Peyer's patch (tissue), 4 donors: Measurements from ENCODE around the gene IL24.

Experiments
- CTCF ChIP-seq, 6 experiments: fragments of 450-650 bp in 4 of 6; fragments of 200-600 bp in 2 of 6; sonication (generic) in 1 of 6; IDR thresholded peaks; one replicate each; pipeline ENCODE4 v1.5.1; 2017 to 2019; ENCODE audit warnings: antibody characterized with exemption in 6 of 6, mild to moderate bottlenecking in 3 of 6, moderate library complexity in 1 of 6
- POLR2A ChIP-seq, 2 donors: fragments of 450-650 bp; IDR thresholded peaks; one replicate each; pipeline ENCODE4 v1.5.1; 2017; ENCODE audit warnings: antibody characterized with exemption in 2 of 2, mild to moderate bottlenecking in 2 of 2, moderate library complexity in 2 of 2

- TF ChIP-seq CTCF (IDR thresholded peaks at IDR 0.05) (no peak), POLR2A (IDR thresholded peaks at IDR 0.05) (no peak)
Measured at GRCh38 chr1:206886831-206887230, 10.4 kb upstream of the IL24 start.
